Measurements from ENCODE around the gene TTC4. TPM values are rescaled to one million over a fixed set of nuclear protein-coding genes. Genes with fewer than 3 reads are reported as not detected.

Gene TTC4
- total and polyA plus RNA-seq, 2 donors from 2014 or later, result 18.0 to 21.5 TPM

DNA sequence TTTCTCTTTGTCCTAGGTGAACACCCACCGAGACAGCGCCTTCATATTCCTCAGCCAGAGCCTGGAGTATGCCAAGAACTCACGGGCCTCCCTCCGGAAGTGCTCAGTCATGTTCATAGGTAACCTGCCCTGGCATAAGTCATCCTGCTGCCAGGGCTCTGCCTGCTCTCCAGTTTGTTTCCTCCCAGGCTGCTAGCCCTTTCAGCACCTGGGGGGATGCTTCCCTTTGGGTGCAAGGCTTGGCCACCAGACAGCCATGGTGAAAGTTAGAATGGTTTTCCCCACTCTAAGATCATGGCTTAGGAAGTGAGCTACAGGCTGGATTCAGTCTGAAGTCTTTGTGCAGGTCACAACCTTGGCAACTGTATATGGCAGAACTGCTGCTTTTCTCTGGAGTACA is 9.2 kb upstream of the TTC4 start:
- no peak for DNase-seq
- no peak overlapping the region for H3K27ac ChIP-seq (ENCODE audit: low read depth in 2 of 2, low read length in 2 of 2)

DNA sequence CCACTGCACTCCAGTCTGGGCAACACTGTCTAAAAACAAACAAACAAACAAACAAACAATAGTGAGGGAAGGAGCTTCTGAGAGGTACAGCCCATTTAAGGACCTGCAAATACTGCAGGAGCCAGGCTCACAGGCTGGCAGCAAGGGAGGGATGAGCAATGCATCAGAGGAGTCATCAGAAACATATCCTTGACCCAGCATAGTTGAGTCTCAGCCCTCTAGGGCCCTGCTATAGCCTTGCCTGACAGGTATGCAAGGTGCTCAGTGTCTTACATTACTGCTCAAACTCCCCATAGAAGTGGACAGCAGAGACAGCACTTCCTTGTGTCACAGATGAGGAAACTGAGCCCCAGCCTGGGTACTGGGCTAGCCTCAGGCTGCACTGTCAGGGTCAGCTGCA is 7.3 kb upstream of the TTC4 start:
- FAIRE-seq (no peak), DNase-seq (no peak)
- Histone ChIP-seq H3K9me3 (ENCODE audit: control insufficient read depth in 2 of 3, insufficient read depth in 1 of 3, low read length in 3 of 3) (no peaks in the 10 kb centered on the region), H3K4me1 (ENCODE audit: control insufficient read depth in 2 of 3, insufficient read depth in 2 of 3, low read depth in 1 of 3, low read length in 3 of 3) (no peaks in the 10 kb centered on the region), H3K27me3 (ENCODE audit: control insufficient read depth, insufficient read depth, low read length) (no peaks in the 10 kb centered on the region), H3K36me3 (ENCODE audit: control insufficient read depth in 2 of 3, insufficient read depth in 3 of 3, low read length in 3 of 3) (no peaks in the 10 kb centered on the region), H3K27ac (ENCODE audit: low read depth in 2 of 2, low read length in 2 of 2) (no peak overlapping the region), H3K9ac (ENCODE audit: low read length in 3 of 3) (no peak overlapping the region), H3K4me3 (ENCODE audit: low read length in 3 of 3) (no peak overlapping the region)
- TF ChIP-seq, protein P1, sequence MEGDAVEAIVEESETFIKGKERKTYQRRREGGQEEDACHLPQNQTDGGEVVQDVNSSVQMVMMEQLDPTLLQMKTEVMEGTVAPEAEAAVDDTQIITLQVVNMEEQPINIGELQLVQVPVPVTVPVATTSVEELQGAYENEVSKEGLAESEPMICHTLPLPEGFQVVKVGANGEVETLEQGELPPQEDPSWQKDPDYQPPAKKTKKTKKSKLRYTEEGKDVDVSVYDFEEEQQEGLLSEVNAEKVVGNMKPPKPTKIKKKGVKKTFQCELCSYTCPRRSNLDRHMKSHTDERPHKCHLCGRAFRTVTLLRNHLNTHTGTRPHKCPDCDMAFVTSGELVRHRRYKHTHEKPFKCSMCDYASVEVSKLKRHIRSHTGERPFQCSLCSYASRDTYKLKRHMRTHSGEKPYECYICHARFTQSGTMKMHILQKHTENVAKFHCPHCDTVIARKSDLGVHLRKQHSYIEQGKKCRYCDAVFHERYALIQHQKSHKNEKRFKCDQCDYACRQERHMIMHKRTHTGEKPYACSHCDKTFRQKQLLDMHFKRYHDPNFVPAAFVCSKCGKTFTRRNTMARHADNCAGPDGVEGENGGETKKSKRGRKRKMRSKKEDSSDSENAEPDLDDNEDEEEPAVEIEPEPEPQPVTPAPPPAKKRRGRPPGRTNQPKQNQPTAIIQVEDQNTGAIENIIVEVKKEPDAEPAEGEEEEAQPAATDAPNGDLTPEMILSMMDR (IDR thresholded peaks at IDR 0.05; ENCODE audit: borderline replicate concordance, extremely low read depth, insufficient read depth), result no peak
- intact Hi-C loops (cut with DNase I), result no loop called here

More for the DNA sequence above, 9.2 kb upstream of the TTC4 start:
- H3K36me3 ChIP-seq (ENCODE audit: control insufficient read depth in 2 of 3, insufficient read depth in 3 of 3, low read length in 3 of 3), result no peaks in the 10 kb centered on the region
- no peaks in the 10 kb centered on the region for H3K27me3 ChIP-seq (ENCODE audit: control insufficient read depth, insufficient read depth, low read length)
- H3K9ac ChIP-seq (ENCODE audit: low read length in 3 of 3), result no peak overlapping the region
- intact Hi-C loops (cut with DNase I), result no loop called here
- H3K9me3 ChIP-seq (ENCODE audit: control insufficient read depth in 2 of 3, insufficient read depth in 1 of 3, low read length in 3 of 3), result no peaks in the 10 kb centered on the region
- H3K4me3 ChIP-seq (ENCODE audit: low read length in 3 of 3), result no peak overlapping the region
- no peak for FAIRE-seq
- no peaks in the 10 kb centered on the region for H3K4me1 ChIP-seq (ENCODE audit: control insufficient read depth in 2 of 3, insufficient read depth in 2 of 3, low read depth in 1 of 3, low read length in 3 of 3)
- TF ChIP-seq, protein P1 (IDR thresholded peaks at IDR 0.05; ENCODE audit: borderline replicate concordance, extremely low read depth, insufficient read depth), result no peak

DNA sequence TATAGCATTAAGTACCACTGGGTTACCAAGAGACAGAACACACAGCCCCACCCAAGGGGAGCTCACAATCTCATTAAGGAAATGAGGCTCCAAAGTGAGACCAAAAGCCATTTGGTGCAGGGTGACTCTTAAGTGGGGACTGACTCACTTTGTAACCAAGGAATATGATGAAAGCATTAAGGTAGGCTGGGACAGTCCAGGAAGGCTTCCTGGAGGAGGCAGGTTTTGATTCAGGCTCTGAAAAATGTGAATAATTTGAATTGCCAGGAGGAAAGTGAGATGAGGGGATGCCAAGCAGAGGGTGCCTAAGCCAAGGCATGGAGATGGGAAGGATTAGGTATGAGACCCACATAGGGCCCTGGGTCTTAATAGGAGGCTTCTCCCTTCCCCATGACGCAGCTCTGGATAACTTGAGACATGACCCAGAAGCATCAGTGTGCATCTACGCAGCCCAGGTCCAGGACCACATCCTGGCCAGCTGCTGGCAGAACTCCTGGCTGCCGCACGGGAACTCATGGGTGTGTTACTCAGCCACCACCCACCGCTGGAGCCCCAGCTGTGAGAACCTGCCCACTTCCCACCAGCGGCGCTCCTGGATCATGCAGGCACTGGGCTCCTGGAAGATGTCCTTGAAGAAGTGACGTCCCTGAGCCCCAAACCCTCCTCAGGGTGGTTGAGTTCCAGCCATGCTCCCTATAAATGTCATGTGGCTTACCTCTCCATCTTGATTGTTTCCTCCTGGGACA is 5.9 kb upstream of the TTC4 start:
- intact Hi-C loops (cut with DNase I), result no loop called here
- DNase-seq (no peak), FAIRE-seq (no peak)
- TF ChIP-seq, protein P1 (IDR thresholded peaks at IDR 0.05; ENCODE audit: borderline replicate concordance, extremely low read depth, insufficient read depth), result no peak
- Histone ChIP-seq H3K27ac (ENCODE audit: low read depth in 2 of 2, low read length in 2 of 2) (no peak overlapping the region), H3K9me3 (ENCODE audit: control insufficient read depth in 2 of 3, insufficient read depth in 1 of 3, low read length in 3 of 3) (no peaks in the 10 kb centered on the region), H3K9ac (ENCODE audit: low read length in 3 of 3) (no peak overlapping the region), H3K4me3 (ENCODE audit: low read length in 3 of 3) (no peak overlapping the region), H3K4me1 (ENCODE audit: control insufficient read depth in 2 of 3, insufficient read depth in 2 of 3, low read depth in 1 of 3, low read length in 3 of 3) (no peaks in the 10 kb centered on the region), H3K27me3 (ENCODE audit: control insufficient read depth, insufficient read depth, low read length) (no peaks in the 10 kb centered on the region), H3K36me3 (ENCODE audit: control insufficient read depth in 2 of 3, insufficient read depth in 3 of 3, low read length in 3 of 3) (no peaks in the 10 kb centered on the region)
